Adipocyte (in vitro differentiated cells): ENCODE measurements around the gene ENKUR.
"Not testable (repeated sequence)": the region's sequence is repeated elsewhere in the genome, so short reads cannot be mapped to it uniquely, and the experiment has no call there.

Experiments
- DNase-seq: peaks from one replicate; pipeline ENCODE4 v3.0.0-alpha.2; 2015; ENCODE audit warnings: low read depth
- H3K27me3 ChIP-seq: replicated peaks from 2 replicates; pipeline ENCODE4 v1.7.0; 2013; ENCODE audit warnings: mild to moderate bottlenecking, low read length, moderate library complexity; ENCODE audit not compliant: control insufficient read depth, insufficient read depth
- H3K36me3 ChIP-seq: 2 replicates; pipeline ENCODE4 v1.7.0; 2013; ENCODE audit warnings: low read length, mild to moderate bottlenecking, moderate library complexity; ENCODE audit not compliant: control insufficient read depth, insufficient read depth, severe bottlenecking
- H3K4me1 ChIP-seq: 2 replicates; pipeline ENCODE4 v1.7.0; 2013; ENCODE audit warnings: mild to moderate bottlenecking, low read length, moderate library complexity; ENCODE audit not compliant: control insufficient read depth, insufficient read depth
- H3K4me3 ChIP-seq: 2 replicates; pipeline ENCODE4 v1.7.0; 2013; ENCODE audit warnings: mild to moderate bottlenecking, low read length, moderate library complexity
- H3K9ac ChIP-seq: 2 replicates; pipeline ENCODE4 v1.7.0; 2013; ENCODE audit warnings: mild to moderate bottlenecking, low read length, moderate library complexity
- H3K9me3 ChIP-seq: 2 replicates; pipeline ENCODE4 v1.7.0; 2013; ENCODE audit warnings: mild to moderate bottlenecking, low read length, moderate library complexity; ENCODE audit not compliant: control insufficient read depth

ENKUR gene

DNA sequence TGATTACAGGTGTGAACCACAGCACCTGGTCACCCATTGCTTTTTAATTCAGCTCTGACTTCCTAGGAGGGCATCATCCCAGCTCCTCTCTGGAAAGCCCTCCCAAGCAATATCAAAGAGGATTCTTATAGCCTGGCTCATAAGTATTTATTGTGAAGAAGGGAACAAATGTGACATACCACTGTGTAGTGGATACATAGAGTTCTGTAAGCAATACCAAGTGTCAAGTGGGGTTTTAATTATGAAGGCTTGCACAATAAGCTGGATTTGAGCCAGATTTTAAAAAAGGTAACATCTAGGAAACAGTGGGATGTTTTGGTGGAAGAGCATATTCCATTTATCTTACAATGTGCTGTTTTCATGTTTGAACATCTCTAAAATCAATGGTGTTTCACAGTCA is 44.6 kb downstream of the ENKUR start:
- H3K4me3 ChIP-seq, result no peak overlapping the region
- DNase-seq, result no peak
- no peaks in the 10 kb centered on the region for H3K9me3 ChIP-seq
- no peak overlapping the region for H3K9ac ChIP-seq
- H3K36me3 ChIP-seq, result no peaks in the 10 kb centered on the region
- H3K27me3 ChIP-seq, result no peaks in the 10 kb centered on the region
- peaks cover 25% of the 10 kb centered on the region for H3K4me1 ChIP-seq

DNA sequence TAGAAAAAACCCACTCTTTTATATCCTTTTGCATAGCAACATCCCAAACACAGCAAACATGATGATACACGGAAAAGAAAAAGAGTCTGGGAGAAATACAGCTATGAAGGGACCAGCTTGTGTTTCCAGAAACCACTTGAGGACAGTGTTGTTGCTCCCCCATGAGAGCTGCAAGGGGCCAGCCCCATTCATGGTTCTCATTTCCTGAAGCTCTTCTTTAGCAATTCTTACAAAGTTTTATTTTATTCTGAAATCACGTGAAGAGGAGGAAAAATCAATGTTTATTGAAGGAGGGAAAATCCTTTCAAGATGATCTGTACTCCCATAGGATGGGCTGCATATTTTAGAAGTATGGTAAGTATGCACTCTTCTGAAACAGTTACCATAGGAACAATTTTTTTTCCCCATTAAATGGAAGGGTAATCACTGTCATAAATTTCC is 46.1 kb downstream of the ENKUR start:
- DNase-seq, result peak; percentile 42
- Histone ChIP-seq H3K9me3 (no peaks in the 10 kb centered on the region), H3K4me1 (peaks cover 19% of the 10 kb centered on the region), H3K4me3 (no peak overlapping the region), H3K36me3 (no peaks in the 10 kb centered on the region), H3K27me3 (no peaks in the 10 kb centered on the region), H3K9ac (no peak overlapping the region)

DNA sequence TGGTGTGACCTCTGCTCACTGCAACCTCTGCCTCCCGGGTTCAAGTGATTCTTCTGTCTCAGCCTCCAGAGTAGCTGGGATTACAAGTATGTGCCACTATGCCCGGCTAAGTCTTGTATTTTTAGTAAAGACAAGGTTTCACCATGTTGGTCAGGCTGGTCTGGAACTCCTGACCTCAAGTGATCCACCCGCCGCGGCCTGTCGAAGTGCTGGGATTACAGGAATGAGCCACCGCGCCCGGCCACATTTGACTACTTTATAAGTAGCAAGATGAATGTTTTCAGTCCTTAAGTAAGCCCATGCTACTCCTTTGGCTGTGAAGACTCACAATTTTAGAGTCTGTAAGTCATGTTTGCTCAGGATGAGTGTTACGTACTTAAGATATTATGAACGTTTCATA is 47.0 kb downstream of the ENKUR start:
- not testable (repeated sequence) for H3K4me3 ChIP-seq, DNase-seq, H3K9me3 ChIP-seq, H3K36me3 ChIP-seq, H3K27me3 ChIP-seq, H3K9ac ChIP-seq
- peaks cover 11% of the 10 kb centered on the region for H3K4me1 ChIP-seq

DNA sequence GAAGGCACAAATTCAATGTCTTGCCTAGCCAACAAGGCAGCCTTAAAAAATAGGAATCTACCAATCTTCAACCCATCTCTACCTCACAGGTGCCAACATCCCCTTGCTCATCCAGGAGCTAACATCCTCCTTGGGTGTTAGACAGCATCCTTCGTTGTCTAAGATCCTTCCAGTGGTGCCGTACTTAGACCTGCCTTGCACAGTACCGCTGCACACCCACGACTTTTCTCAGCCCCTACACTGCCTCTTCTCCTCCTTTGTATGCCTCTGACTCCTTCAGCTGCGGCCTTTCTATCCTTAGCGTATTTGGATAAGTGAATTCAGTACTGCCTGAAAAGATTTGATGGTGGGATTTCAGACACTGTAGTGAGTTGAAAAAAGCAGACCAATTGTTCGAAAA is 47.6 kb downstream of the ENKUR start:
- H3K4me1 ChIP-seq, result peaks cover 11% of the 10 kb centered on the region
- H3K27me3 ChIP-seq, result no peaks in the 10 kb centered on the region
- H3K36me3 ChIP-seq, result no peaks in the 10 kb centered on the region
- DNase-seq, result no peak
- no peak overlapping the region for H3K4me3 ChIP-seq
- H3K9me3 ChIP-seq, result no peaks in the 10 kb centered on the region
- no peak overlapping the region for H3K9ac ChIP-seq

DNA sequence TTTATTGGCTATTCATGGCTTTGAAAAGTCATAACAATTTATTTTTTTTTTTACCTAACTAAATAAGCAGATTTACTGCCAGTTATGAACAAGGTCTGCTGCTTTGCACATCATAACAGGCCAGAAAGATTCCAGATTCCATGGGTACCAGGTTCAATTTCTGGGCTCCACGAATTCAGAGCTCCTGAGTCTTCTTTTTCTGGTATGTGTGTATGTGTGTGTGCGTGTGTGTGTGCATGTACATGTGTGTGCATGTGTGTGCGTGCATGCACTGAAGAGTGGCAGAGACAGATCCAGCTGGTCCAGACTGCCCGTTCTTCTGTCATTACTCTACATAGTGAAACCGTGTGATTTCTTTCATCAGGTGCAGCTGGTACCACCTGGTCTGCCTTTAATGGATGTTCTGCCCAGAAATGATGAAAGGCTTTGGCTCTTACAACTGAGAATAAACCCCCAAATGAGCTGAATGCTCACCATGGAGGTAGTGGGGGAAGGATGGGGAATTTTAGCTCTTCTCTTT is 48.9 kb downstream of the ENKUR start:
- no peak overlapping the region for H3K4me3 ChIP-seq
- no peaks in the 10 kb centered on the region for H3K27me3 ChIP-seq
- no peak overlapping the region for H3K9ac ChIP-seq
- no peaks in the 10 kb centered on the region for H3K36me3 ChIP-seq
- H3K9me3 ChIP-seq, result no peaks in the 10 kb centered on the region
- H3K4me1 ChIP-seq, result peaks cover 11% of the 10 kb centered on the region
- no peak for DNase-seq

DNA sequence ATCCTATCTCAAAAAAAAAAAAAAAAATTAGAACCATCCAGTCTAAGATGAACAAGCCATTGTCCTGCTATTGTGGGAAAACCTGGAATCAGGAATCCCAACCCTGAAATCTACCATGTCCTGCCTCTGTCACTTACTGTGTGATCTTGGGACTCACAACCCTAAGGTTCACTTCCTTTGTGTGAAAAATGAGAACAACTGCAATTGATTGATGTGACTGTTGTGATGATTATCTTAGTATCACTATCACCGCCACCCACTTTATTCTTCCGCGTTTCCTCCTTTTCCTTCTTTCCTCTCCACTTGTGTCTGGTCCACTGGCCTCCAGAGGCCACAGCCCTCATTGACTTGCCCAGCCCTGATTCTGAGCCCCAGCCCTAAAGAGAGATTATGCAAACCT is 50.9 kb downstream of the ENKUR start:
- Histone ChIP-seq H3K36me3 (no peaks in the 10 kb centered on the region), H3K9me3 (no peaks in the 10 kb centered on the region), H3K4me1 (peaks cover 8% of the 10 kb centered on the region), H3K9ac (no peak overlapping the region), H3K27me3 (no peaks in the 10 kb centered on the region), H3K4me3 (no peak overlapping the region)
- DNase-seq, result no peak

DNA sequence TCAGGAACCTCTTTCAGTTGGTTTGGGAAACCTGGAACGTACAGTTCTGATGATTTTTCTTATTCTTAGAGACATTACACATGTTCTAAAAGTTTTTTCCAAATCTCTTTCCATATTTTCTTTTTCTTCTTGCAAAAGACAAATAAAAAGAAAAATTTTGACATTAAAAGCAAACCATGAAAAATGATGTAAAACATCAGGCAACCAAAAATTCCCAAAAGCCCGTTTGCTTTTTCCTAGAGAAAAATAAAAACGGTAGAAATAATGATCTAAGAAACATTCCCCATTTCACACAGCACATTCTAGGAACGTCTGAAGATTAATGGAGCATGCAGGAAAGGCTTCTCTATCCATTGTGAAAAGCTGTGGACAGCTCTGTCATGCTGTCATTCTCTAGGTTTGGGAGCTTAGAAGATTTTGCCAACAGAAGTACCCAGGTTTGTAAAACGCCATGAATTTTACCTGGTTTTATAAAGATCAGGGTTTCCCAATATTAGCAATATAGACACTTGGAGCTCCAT is 52.4 kb downstream of the ENKUR start:
- no peak for DNase-seq

DNA sequence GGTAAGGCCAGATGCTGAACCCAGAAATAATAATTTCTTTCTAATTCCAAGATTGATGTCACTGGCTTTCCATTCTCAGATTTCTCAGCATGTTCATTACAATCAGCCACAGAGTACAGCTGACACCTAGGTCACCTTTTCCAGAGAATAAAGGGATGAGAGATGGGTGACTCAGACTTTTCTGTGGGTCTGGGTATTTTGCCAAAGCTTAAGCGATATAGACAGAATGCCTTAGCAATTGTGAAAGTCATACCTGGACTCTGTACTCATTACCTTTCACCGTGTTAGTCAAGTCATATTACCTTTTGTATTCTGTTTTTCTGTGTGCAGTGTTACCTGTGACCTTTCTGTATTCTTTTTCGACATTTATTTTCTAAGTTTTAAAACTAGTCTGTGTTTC is 53.0 kb downstream of the ENKUR start:
- no peak overlapping the region for H3K9ac ChIP-seq
- H3K9me3 ChIP-seq, result no peaks in the 10 kb centered on the region
- no peaks in the 10 kb centered on the region for H3K27me3 ChIP-seq
- H3K4me3 ChIP-seq, result no peak overlapping the region
- no peak for DNase-seq
- no peaks in the 10 kb centered on the region for H3K36me3 ChIP-seq
- peaks cover 14% of the 10 kb centered on the region for H3K4me1 ChIP-seq

More for the DNA sequence above, 52.4 kb downstream of the ENKUR start:
- Histone ChIP-seq H3K36me3 (no peaks in the 10 kb centered on the region), H3K9me3 (no peaks in the 10 kb centered on the region), H3K4me1 (peaks cover 11% of the 10 kb centered on the region), H3K4me3 (no peak overlapping the region), H3K27me3 (no peaks in the 10 kb centered on the region), H3K9ac (no peak overlapping the region)

DNA sequence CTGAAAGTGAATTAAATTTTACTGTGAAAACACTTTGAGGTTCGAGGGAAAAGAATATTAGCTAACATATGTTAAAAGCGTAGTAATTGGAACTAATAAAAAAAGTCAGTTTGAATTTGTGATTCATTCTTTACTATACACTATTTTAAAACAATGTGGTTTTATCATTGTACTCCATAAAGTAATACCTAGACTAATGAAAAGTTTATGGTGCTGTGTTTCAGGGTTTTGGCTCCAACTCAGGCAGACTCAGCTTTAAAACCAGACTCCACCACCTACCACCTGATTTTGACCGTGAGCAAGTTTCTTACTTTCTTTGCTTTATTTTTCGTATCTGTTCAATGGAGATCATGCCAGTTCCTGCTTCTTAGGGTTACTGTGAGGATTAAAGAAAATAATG is 54.4 kb downstream of the ENKUR start:
- Histone ChIP-seq H3K36me3 (no peaks in the 10 kb centered on the region), H3K4me1 (peaks cover 25% of the 10 kb centered on the region), H3K27me3 (no peaks in the 10 kb centered on the region), H3K4me3 (no peak overlapping the region), H3K9ac (no peak overlapping the region), H3K9me3 (no peaks in the 10 kb centered on the region)
- no peak for DNase-seq

DNA sequence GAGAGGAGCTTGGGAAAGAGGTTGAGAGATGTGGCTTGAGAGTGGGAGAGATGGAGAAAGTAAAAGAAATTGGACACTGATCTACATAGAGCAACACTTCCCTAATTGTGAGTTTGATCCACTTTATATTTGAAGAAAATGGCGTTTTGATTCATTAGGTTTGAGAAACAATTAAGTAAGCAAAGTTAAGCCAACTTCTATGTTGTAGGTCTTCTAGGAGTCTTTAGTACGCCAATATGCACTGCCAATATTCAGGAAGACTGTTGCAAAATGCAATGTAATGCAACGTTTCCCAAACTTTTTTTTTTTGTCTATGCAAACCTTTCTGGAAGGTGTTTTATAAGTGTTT is 56.6 kb downstream of the ENKUR start:
- no peak for DNase-seq
- peaks cover 25% of the 10 kb centered on the region for H3K4me1 ChIP-seq
- H3K27me3 ChIP-seq, result no peaks in the 10 kb centered on the region
- H3K9ac ChIP-seq, result peak overlapping the region; percentile 71
- H3K4me3 ChIP-seq, result peak overlapping the region; percentile 66
- no peaks in the 10 kb centered on the region for H3K36me3 ChIP-seq
- H3K9me3 ChIP-seq, result no peaks in the 10 kb centered on the region

DNA sequence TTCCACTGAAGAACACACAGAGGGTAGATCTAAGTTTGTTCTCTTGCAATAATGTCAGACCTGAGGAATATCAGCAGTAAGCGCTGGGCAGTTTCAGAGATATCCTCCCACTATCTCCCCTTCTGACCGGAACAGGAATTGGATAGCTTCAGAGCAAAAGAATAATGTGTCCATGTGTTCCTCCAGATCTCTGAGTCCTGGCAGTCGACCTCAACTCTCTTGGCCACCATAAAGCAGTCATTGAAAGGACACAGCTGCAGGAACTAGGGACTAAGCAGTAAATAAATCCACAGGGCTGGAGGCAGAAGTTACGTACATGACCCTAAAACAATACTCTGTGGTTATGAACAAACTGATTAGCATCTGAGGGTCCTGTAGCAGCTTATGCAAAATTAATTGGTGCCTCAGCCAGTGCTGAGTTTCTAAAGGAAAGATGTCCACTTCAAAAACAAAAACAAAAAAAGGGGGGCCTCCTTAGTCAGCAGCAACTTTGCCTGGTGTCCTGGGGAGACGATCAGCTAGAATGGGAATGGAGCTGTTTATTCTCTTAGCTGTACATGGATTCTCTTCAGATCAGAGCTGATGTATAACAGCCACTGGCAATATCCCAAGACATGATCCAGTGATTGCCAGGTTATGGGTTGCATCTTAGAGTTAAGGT is 57.1 kb downstream of the ENKUR start:
- Histone ChIP-seq H3K36me3 (no peaks in the 10 kb centered on the region), H3K4me1 (peaks cover 30% of the 10 kb centered on the region), H3K9me3 (no peaks in the 10 kb centered on the region), H3K27me3 (no peaks in the 10 kb centered on the region), H3K4me3 (peak overlapping the region; percentile 66), H3K9ac (peak overlapping the region; percentile 71)
- peak; percentile 44 for DNase-seq
